Kidney (tissue), 14 donors: ENCODE results near the gene CFAP58. TPM values are rescaled to one million over a fixed set of nuclear protein-coding genes. Genes with fewer than 3 reads are reported as not detected.

Experiments
- DNase-seq, 5 donors: peaks; one replicate each; pipeline ENCODE4 v3.0.0-alpha.2; 2013 to 2020
- FAIRE-seq: peaks from 2 replicates; lab custom pipeline; 2012; peaks lifted over from hg19 to GRCh38; lab: Jason Lieb, UNC
- H3K27ac ChIP-seq, 2 donors: one replicate each; pipeline ENCODE4 v1.7.0; 2013; ENCODE audit warnings: low read depth in 2 of 2, low read length in 2 of 2, inconsistent platforms in 1 of 2
- H3K27me3 ChIP-seq: one replicate; pipeline ENCODE4 v1.7.1; 2013; ENCODE audit warnings: low read length, inconsistent platforms; ENCODE audit not compliant: control insufficient read depth, insufficient read depth
- H3K36me3 ChIP-seq, 3 donors: one replicate each; pipeline versions ENCODE4 v1.7.0 to v1.7.1; 2013; ENCODE audit warnings: low read length in 3 of 3, control low read depth in 1 of 3, inconsistent platforms in 1 of 3; ENCODE audit not compliant: insufficient read depth in 3 of 3, control insufficient read depth in 2 of 3
- H3K4me1 ChIP-seq, 3 donors: one replicate each; pipeline versions ENCODE4 v1.7.0 to v1.7.1; 2013; ENCODE audit warnings: low read length in 3 of 3, inconsistent platforms in 1 of 3, low read depth in 1 of 3; ENCODE audit not compliant: control insufficient read depth in 2 of 3, insufficient read depth in 2 of 3
- H3K4me3 ChIP-seq, 3 donors: one replicate each; pipeline versions ENCODE4 v1.7.0 to v1.8.1; 2013; ENCODE audit warnings: low read length in 3 of 3, control low read depth in 1 of 3, inconsistent platforms in 1 of 3
- H3K9ac ChIP-seq, 3 donors: one replicate each; pipeline versions ENCODE4 v1.7.0 to v1.7.1; 2013; ENCODE audit warnings: low read length in 3 of 3, control low read depth in 1 of 3, inconsistent platforms in 1 of 3
- H3K9me3 ChIP-seq, 3 donors: one replicate each; pipeline versions ENCODE4 v1.7.0 to v1.7.1; 2013; ENCODE audit warnings: low read length in 3 of 3, control low read depth in 1 of 3, inconsistent platforms in 1 of 3; ENCODE audit not compliant: control insufficient read depth in 2 of 3, insufficient read depth in 1 of 3
- CTCF ChIP-seq: IDR thresholded peaks from 3 replicates; pipeline ENCODE4 v1.5.1; 2012; ENCODE audit warnings: mild to moderate bottlenecking, moderate library complexity, borderline replicate concordance; ENCODE audit not compliant: insufficient read depth; ENCODE audit errors: extremely low read depth
- intact Hi-C: fragments of 100-400 bp; cut with DNase I; formaldehyde crosslinking; loops from one replicate; pipeline ENCODE4 v1.11.1; 2022
- polyA plus RNA-seq: library from polyadenylated mRNA; stranded (reverse); fragments of 350-450 nt; fragmentation: Illumina TruSeq; extraction: RNeasy Lipid Tissue Mini Kit (QIAGEN cat#74804); gene quantifications from one replicate; pipeline ENCODE4 v1.2.3, GENCODE V29; 2014; ENCODE audit warnings: low read depth, low replicate concordance; ENCODE audit not compliant: insufficient read depth
- total RNA-seq: library from RNA; stranded (reverse); fragmentation: NEBNext Ultra II Directional; extraction: Animal tissue kit (Norgen Biotek cat#: 25700); gene quantifications from one replicate; pipeline ENCODE4 v1.2.1, GENCODE V29; 2021
- donor health status: control.
- donor health status: control.
- donor health status: control.
- donor health status: control.
- donor health status: control.
- donor health status: DM: yes; HTN: yes; CAD: no.
- donor health status: Normal renal cell carcinoma (clear cell type).

CFAP58 gene
- total and polyA plus RNA-seq, 2 donors from 2014 or later, result 0.19 to 0.35 TPM

GRCh38 chr10:104345941-104346340 is 7.7 kb upstream of the CFAP58 start:
- DNase-seq, result no peak
- Histone ChIP-seq H3K27me3 (no peaks in the 10 kb centered on the region), H3K27ac (no peak overlapping the region), H3K36me3 (no peaks in the 10 kb centered on the region), H3K4me3 (no peak overlapping the region), H3K4me1 (peaks cover 0 to 9% (median 0%) of the 10 kb centered on the region in 3 donors), H3K9ac (no peak overlapping the region), H3K9me3 (no peaks in the 10 kb centered on the region)
- no peak for FAIRE-seq
- TF ChIP-seq CTCF, result no peak
- intact Hi-C loops, result no loop called here

GRCh38 chr10:104347295-104348045 is 6.2 kb upstream of the CFAP58 start:
- no peaks in the 10 kb centered on the region for H3K27me3 ChIP-seq
- no peak overlapping the region for H3K4me3 ChIP-seq
- no peaks in the 10 kb centered on the region for H3K9me3 ChIP-seq
- FAIRE-seq (no peak), DNase-seq (no peak)
- TF ChIP-seq CTCF, result no peak
- intact Hi-C loops, result no loop called here
- H3K36me3 ChIP-seq, result no peaks in the 10 kb centered on the region
- H3K27ac ChIP-seq, result no peak overlapping the region
- H3K4me1 ChIP-seq, result peaks cover 0 to 9% (median 0%) of the 10 kb centered on the region in 3 donors
- H3K9ac ChIP-seq, result no peak overlapping the region

- TF ChIP-seq CTCF, result no peak
- FAIRE-seq, result no peak
- intact Hi-C loops, result no loop called here
These were observed 5.0 kb upstream of the CFAP58 start for GRCh38 chr10:104348601-104349000.

More at GRCh38 chr10:104348601-104349000, 5.0 kb upstream of the CFAP58 start:
- no peak overlapping the region for H3K4me3 ChIP-seq
- no peaks in the 10 kb centered on the region for H3K36me3 ChIP-seq
- H3K27me3 ChIP-seq, result no peaks in the 10 kb centered on the region
- H3K9ac ChIP-seq, result no peak overlapping the region
- peaks cover 0 to 9% (median 0%) of the 10 kb centered on the region in 3 donors for H3K4me1 ChIP-seq
- no peak overlapping the region for H3K27ac ChIP-seq
- H3K9me3 ChIP-seq, result no peaks in the 10 kb centered on the region
- no peak for DNase-seq
